ENCODE data around the gene ITPK1.

GRCh38 chr14:93089521-93090269 is 26.0 kb downstream of the ITPK1 start:
- no peak for TF ChIP-seq CTCF (conservative IDR thresholded peaks at IDR 0.05 in 1 of 2, IDR thresholded peaks at IDR 0.05 in 1 of 2; ENCODE audit: extremely low read depth in 1 of 2, insufficient read depth in 1 of 2, low read depth in 1 of 2, low read length in 2 of 2)
- no peak for TF ChIP-seq EZH2 (IDR thresholded peaks at IDR 0.05; ENCODE audit: borderline replicate concordance, low read length)

Data from mammary epithelial cell (primary cell).